Neural cell (in vitro differentiated cells): ENCODE results near the gene CEP97.

ENCODE experiments used
- EP300 ChIP-seq: fragments of 450-650 bp; conservative IDR thresholded peaks from 2 replicates; pipeline ENCODE4 v1.6.1; 2014; ENCODE audit warnings: antibody characterized with exemption, mild to moderate bottlenecking, moderate library complexity; ENCODE audit not compliant: poor library complexity, severe bottlenecking
- POLR2AphosphoS5 ChIP-seq: IDR thresholded peaks from 2 replicates; pipeline ENCODE4 v1.6.1; 2012
- RAD21 ChIP-seq: fragments of 450-650 bp; conservative IDR thresholded peaks from 2 replicates; pipeline ENCODE4 v1.6.1; 2014; ENCODE audit warnings: antibody characterized with exemption, mild to moderate bottlenecking, moderate library complexity
- SMC3 ChIP-seq: fragments of 450-650 bp; conservative IDR thresholded peaks from 2 replicates; pipeline ENCODE4 v1.6.1; 2014; ENCODE audit warnings: antibody characterized with exemption, mild to moderate bottlenecking, moderate library complexity; ENCODE audit not compliant: poor library complexity
- TAF1 ChIP-seq: IDR thresholded peaks from 2 replicates; pipeline ENCODE4 v1.6.1; 2012; ENCODE audit warnings: low read depth
- TF ChIP-seq, protein P1 (sequence below): IDR thresholded peaks from 2 replicates; pipeline ENCODE4 v1.6.1; 2012; ENCODE audit warnings: borderline replicate concordance

DNA sequence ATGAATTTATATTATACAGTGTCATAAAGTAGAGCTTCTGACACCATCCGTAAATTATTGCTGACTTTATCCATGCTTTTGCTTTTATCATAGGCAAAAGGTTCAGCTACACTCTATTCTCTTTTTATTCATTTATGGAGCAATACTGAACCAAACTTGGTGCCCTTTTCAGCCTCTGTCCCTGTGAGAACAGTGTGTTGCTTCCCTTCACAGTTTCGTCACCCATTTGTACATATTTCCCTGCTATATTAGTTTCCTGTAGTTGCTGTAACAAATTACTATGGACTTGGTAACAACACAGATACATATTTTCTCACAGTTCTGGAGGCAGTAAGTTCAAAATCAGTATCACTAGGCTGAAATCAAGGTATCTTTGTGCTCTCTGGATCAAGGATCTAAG, 35.1 kb upstream of the CEP97 start:
- TF ChIP-seq SMC3 (no peak), RAD21 (no peak), POLR2AphosphoS5 (no peak), TAF1 (no peak), EP300 (no peak)
- TF ChIP-seq, protein P1, sequence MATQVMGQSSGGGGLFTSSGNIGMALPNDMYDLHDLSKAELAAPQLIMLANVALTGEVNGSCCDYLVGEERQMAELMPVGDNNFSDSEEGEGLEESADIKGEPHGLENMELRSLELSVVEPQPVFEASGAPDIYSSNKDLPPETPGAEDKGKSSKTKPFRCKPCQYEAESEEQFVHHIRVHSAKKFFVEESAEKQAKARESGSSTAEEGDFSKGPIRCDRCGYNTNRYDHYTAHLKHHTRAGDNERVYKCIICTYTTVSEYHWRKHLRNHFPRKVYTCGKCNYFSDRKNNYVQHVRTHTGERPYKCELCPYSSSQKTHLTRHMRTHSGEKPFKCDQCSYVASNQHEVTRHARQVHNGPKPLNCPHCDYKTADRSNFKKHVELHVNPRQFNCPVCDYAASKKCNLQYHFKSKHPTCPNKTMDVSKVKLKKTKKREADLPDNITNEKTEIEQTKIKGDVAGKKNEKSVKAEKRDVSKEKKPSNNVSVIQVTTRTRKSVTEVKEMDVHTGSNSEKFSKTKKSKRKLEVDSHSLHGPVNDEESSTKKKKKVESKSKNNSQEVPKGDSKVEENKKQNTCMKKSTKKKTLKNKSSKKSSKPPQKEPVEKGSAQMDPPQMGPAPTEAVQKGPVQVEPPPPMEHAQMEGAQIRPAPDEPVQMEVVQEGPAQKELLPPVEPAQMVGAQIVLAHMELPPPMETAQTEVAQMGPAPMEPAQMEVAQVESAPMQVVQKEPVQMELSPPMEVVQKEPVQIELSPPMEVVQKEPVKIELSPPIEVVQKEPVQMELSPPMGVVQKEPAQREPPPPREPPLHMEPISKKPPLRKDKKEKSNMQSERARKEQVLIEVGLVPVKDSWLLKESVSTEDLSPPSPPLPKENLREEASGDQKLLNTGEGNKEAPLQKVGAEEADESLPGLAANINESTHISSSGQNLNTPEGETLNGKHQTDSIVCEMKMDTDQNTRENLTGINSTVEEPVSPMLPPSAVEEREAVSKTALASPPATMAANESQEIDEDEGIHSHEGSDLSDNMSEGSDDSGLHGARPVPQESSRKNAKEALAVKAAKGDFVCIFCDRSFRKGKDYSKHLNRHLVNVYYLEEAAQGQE = no peak
